SH-SY5Y (cell line): ENCODE measurements around the gene ACRBP.

Source experiments
- GATA2 ChIP-seq: IDR thresholded peaks from 2 replicates; pipeline ENCODE4 v1.6.1; 2011; ENCODE audit warnings: mild to moderate bottlenecking, low read depth, low read length
- GATA3 ChIP-seq: IDR thresholded peaks from 2 replicates; pipeline ENCODE4 v1.6.1; 2011; ENCODE audit warnings: low read depth, mild to moderate bottlenecking, low read length, moderate library complexity

- no peak for TF ChIP-seq GATA2
- TF ChIP-seq GATA3, result no peak
Measured at GRCh38 chr12:6618483-6619225, 28.6 kb downstream of the ACRBP start.
